CD4-positive, alpha-beta T cell treated with Interferon alpha-2 for 1 hour (primary cell): ENCODE measurements around the gene TRIM40.
A peak's percentile ranks its signal among the peaks of the same experiment; 100 is the strongest.
"Not testable (repeated sequence)": the region's sequence is repeated elsewhere in the genome, so short reads cannot be mapped to it uniquely, and the experiment has no call there.

ENCODE experiments used
- DNase-seq, 2 donors: peaks; one replicate each; pipeline ENCODE4 v3.0.0-alpha.2; 2020 to 2022

The TRIM40 gene

DNA sequence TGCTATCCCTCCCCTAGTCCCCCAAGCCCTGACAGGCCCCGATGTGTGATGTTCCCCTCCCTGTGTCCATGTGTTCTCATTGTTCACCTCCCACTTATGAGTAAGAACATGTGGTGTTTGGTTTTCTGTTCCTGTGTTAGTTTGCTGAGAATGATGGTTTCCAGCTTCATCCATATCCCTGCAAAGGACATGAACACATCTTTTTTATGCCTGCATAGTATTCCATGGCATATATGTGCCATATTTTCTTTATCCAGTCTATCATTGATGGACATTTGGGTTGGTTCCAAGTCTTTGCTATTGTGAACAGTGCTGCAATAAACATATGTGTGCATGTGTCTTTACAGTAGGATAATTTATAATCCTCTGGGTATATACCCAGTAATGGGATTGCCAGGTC lies 29.3 kb downstream of the TRIM40 start:
- not testable (repeated sequence) for DNase-seq

DNA sequence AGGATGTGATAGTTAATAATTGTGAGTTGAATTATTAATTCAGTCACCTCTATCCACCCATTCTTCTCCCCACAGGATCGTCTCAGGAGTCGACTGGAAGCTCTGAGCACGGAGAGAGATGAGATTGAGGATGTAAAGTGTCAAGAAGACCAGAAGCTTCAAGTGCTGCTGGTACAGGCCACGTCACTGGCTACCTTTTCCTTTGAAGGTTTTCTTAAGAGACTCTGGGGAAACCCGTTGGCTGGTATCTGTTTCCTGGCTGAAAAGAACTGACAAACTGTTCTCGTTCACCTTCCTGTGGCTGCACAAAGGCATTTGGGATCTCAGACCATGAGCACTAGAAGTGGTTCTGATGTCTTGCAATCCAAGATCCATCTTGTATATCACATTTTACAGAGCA lies 31.2 kb downstream of the TRIM40 start:
- peak in 1 of 2 donors; percentile 31 for DNase-seq

DNA sequence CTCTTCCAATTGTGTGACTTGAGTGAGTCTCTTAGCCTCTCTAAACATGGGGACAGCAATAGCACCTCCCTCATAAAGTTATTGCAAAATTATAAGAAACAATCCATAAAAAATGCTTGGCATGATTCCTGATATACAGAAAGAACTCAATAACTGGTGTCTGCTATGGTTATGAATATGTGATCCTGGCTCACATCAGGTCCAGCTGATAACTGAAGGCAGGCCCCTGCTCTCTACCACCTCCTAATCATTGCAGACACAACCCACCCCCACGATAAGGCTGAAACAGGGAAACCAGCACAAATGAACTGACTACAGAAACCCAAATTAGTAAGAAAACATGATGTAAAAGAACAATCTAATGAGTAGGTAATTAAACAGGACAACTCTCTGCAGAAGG lies 32.8 kb downstream of the TRIM40 start:
- no peak for DNase-seq

GRCh38 chr6:30169658-30170614 lies 34.0 kb downstream of the TRIM40 start:
- peak in 1 of 2 donors; percentile 57 for DNase-seq

- no peak for DNase-seq
Observed at GRCh38 chr6:30171677-30172471, 35.9 kb downstream of the TRIM40 start.

DNA sequence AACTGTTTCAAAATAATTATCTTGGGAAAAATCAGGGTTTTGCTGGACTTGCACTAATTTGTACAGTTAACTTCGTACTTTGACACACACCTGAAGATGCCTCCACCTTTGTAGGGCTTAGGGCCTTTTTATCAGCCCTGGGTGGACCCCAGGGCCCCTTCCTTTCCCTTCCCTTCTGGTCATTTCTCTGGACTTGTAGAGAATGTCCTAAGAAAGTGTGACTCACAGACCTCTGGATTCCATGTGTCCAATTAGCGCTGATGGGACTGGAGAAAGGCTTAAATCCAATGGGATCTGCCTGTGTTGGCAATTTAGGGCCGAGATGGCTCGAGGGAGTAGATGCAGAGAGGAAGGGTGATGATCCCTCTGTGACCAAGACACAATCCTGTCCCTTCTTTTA lies 36.7 kb downstream of the TRIM40 start:
- DNase-seq, result no peak

GRCh38 chr6:30175765-30176164 lies 39.8 kb downstream of the TRIM40 start:
- no peak for DNase-seq

- no peak for DNase-seq
Observed at GRCh38 chr6:30178837-30179236, 42.9 kb downstream of the TRIM40 start.

- DNase-seq, result no peak
Observed at GRCh38 chr6:30180145-30180544, 44.2 kb downstream of the TRIM40 start.

DNA sequence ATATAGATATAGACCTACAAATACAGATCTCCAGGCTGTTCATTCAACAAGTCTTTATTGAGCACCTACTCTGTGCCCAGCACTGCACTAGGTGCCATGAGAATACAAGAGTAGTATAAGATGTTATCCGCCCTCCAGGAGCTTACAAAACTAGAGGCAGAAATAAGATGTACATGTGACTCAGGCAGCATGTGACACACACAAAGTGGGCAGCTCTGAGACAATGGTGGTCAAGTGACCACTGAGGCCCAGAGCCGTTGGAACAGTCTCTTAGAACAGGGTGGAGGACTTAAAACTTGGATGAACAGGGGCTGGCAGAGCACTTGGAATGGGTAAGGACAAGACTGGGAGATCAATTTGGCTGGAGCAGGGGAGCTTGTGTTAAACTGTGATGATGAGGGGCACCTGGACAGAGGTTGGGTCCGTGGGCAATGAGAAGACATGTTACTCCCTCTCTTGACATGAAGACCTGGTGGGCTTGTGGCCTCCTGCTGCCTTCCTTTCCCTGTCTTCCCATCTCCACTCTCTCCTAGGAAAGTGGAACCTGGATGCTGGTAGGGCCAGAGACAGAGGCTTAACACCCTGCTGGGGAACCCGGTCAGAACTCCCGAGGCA lies 48.6 kb downstream of the TRIM40 start:
- DNase-seq, result no peak

DNA sequence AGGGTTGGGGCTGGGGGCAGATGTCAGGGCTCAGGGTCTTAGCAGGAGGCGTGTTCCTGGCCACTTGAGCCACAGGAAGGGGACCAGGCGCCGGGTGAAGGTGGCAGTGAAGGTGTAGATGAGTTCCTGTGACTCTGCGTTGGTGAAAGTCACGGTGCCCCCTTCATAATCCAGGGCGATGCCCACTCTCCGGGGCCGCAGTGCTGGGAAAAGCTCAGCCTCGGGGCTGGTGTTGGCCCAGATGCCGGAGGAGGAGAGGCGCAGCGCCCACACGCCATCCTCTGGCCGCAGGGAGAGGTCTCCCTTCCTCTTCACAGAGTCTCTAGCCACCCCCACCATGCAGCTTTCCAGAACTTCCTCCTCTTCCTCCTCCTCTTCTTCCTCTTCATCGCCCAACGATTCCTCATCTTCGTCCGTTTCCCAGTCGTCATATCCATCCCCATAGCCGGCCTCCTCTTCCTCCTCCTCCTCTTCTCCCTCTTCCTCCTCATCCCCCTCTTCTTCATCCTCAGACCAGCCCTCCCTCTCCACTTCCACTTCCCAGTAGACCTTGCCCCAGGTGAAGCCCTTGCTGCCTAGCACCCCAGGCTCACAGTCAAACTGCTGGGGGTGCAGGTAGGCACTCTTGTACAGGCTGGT lies 50.0 kb downstream of the TRIM40 start:
- no peak for DNase-seq

- no peak for DNase-seq
Observed at GRCh38 chr6:30188541-30188940, 52.6 kb downstream of the TRIM40 start.

DNA sequence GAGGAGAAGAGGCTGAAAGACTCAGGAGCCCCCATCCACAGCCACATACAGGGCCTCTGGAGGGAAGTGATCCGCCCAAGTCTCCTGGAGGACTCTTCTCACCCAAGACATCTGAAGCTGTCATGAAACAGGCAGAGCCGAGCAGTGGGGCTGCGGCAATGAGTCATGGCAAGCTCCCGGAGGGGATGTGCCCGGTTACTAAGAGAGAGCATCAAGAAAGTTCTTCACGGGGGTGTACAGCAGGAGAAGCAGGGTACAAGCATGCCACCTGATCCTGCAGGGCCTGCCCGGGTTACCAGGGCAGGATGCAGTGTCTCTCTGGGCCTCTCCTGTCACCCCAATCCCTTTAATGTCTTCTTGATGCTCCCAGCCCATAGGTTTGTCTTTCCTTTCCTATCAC lies 56.1 kb downstream of the TRIM40 start:
- no peak for DNase-seq

DNA sequence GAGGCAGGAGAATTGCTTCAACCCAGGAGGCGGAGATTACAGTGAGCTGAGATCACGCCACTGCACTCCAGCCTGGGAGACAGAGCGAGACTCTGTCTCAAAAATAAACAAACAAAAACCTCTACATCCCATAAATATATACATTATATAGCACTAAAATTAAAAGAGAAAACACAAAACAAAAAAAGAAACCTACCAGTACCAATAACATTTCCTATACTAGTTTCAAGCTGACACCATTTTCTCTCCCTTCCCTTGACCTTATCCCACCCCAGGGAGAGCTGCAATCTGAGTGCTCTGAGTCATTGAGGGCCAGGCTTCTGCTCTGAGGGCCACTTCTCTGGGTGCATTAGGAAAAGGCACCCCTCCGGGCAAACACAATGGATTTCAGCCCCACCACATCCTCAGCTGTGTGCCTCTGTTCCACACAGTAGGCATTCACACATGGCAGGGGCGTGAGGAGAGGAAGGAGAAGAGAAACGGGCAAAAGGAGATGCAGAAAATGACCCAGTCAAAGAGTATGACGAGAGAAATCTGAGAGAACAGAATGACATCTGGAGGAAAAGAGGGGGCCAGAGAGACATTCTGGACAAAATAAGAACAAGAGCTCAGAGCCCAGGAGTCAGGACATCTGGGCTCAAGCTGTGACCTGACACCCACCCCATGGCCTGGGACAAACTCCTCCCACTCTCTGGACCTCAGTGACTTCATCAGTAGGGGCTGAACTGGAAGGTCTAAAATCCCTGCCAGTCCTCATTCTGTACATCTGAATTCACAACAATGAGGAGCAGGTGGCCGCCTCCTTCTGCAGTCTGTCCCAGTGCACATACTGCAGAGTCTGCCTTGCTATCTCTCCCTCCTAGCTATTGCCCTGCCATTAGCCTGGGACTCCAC lies 59.1 kb downstream of the TRIM40 start:
- DNase-seq, result no peak

- DNase-seq, result no peak
Observed at GRCh38 chr6:30195951-30196350, 60.0 kb downstream of the TRIM40 start.

DNA sequence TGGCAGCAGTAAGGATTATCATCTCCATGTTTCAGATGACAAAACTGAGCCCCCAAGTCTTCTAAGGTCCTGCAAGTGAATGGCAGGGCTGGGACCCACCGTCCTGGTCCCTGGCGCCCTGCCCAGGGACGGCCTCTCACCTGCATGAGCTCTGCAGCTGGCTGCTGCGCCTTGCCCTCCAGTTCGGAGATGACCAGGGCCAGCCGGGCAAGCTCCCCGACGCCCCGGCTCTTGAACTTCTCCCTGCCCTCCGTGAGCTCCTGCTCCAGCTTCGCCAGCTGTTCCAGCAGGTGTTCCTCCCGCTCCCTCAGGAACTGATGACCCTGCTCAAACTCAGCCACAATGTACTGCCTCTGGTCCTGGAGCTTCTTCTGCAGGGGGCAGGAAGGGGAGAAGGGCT lies 60.4 kb downstream of the TRIM40 start:
- no peak for DNase-seq
